IMR-90 (cell line): ENCODE measurements around the gene WDR81. TPM values are rescaled to one million over a fixed set of nuclear protein-coding genes. Genes with fewer than 3 reads are reported as not detected.

Source experiments
- ATAC-seq: fragments of 200-7000 bp; cut with Tn5 transposase; 2 replicates; pipeline ENCODE4 v1.9.1; 2020; ENCODE audit warnings: low read depth, mild to moderate bottlenecking, moderate library complexity
- BruUV-seq: library from RNA; stranded (reverse); fragments of 400-500 nt; replicated peaks from 2 replicates; lab custom pipeline; 2021; lab: Mats Ljungman, UMichigan
- CTCF ChIA-PET: fragments of 300-600 bp; formaldehyde crosslinking; extraction: SDS; loops from one replicate; lab custom pipeline; 2021; ENCODE audit warnings: antibody characterized with exemption; lab: Yijun Ruan, JAX
- POLR2A ChIA-PET: fragments of 300-600 bp; sonication (Branson Sonifier 250); formaldehyde crosslinking; loops from one replicate; lab custom pipeline; 2022; ENCODE audit warnings: antibody characterized with exemption; ENCODE audit not compliant: unreplicated experiment; lab: Charles Lee
- DNase-seq: peaks from one replicate; pipeline ENCODE4 v3.0.0; 2013
- H2AFZ ChIP-seq: replicated peaks from 2 replicates; pipeline ENCODE3; 2013; ENCODE audit warnings: low read length, mild to moderate bottlenecking; ENCODE audit not compliant: poor library complexity
- H2AK5ac ChIP-seq: 2 replicates; pipeline ENCODE4 v1.6.1; 2013; ENCODE audit warnings: low read depth, low read length, inconsistent platforms
- H2AK9ac ChIP-seq: replicated peaks from 2 replicates; pipeline ENCODE3; 2013; ENCODE audit warnings: mild to moderate bottlenecking, low read depth, low read length, moderate library complexity; ENCODE audit not compliant: poor library complexity
- H2BK120ac ChIP-seq: 2 replicates; pipeline ENCODE4 v1.6.1; 2013; ENCODE audit warnings: low read depth, low read length, inconsistent platforms
- H2BK15ac ChIP-seq: 3 replicates; pipeline ENCODE4 v1.6.1; 2013; ENCODE audit warnings: low read depth, low read length, inconsistent platforms
- H2BK20ac ChIP-seq: 2 replicates; pipeline ENCODE4 v1.6.1; 2013; ENCODE audit warnings: low read depth, mild to moderate bottlenecking, inconsistent platforms, low read length, moderate library complexity
- H2BK5ac ChIP-seq: 2 replicates; pipeline ENCODE4 v1.6.1; 2013; ENCODE audit warnings: mild to moderate bottlenecking, low read depth, low read length, inconsistent platforms; ENCODE audit not compliant: poor library complexity, severe bottlenecking
- H3K14ac ChIP-seq: replicated peaks from 2 replicates; pipeline ENCODE4 v1.6.1; 2013; ENCODE audit warnings: low read depth, low read length, inconsistent platforms
- H3K18ac ChIP-seq: 2 replicates; pipeline ENCODE4 v1.6.1; 2013; ENCODE audit warnings: low read depth, low read length, control low read depth
- H3K23ac ChIP-seq: 2 replicates; pipeline ENCODE4 v1.6.1; 2013; ENCODE audit warnings: low read depth, low read length, inconsistent platforms
- H3K27ac ChIP-seq: 2 replicates; pipeline ENCODE4 v1.5.1; 2013; ENCODE audit warnings: mild to moderate bottlenecking, control low read depth, low read length; ENCODE audit not compliant: insufficient read depth
- H3K27me3 ChIP-seq: 2 replicates; pipeline ENCODE4 v1.6.1; 2013; ENCODE audit warnings: low read length; ENCODE audit not compliant: control insufficient read depth, insufficient read depth
- H3K36me3 ChIP-seq: 2 replicates; pipeline ENCODE4 v1.6.1; 2013; ENCODE audit warnings: low read length, mixed read lengths; ENCODE audit not compliant: control insufficient read depth, insufficient read depth
- H3K4ac ChIP-seq: 2 replicates; pipeline ENCODE4 v1.6.1; 2013; ENCODE audit warnings: low read depth, low read length, inconsistent platforms
- H3K4me1 ChIP-seq: 2 replicates; pipeline ENCODE4 v1.6.1; 2013; ENCODE audit warnings: low read length, mixed read lengths; ENCODE audit not compliant: control insufficient read depth, insufficient read depth
- H3K4me2 ChIP-seq: 2 replicates; pipeline ENCODE4 v1.6.1; 2013; ENCODE audit warnings: low read depth, mild to moderate bottlenecking, control low read depth, low read length, moderate library complexity
- H3K4me3 ChIP-seq: 2 replicates; pipeline ENCODE4 v1.5.1; 2013; ENCODE audit warnings: low read depth, mild to moderate bottlenecking, control low read depth, low read length, moderate library complexity; ENCODE audit not compliant: insufficient read depth
- H3K56ac ChIP-seq: 2 replicates; pipeline ENCODE4 v1.6.1; 2013; ENCODE audit warnings: low read length, inconsistent platforms; ENCODE audit not compliant: insufficient read depth; ENCODE audit errors: extremely low read depth
- H3K79me1 ChIP-seq, 2 experiments: 2 replicates each; pipeline ENCODE4 v1.6.1; 2013; ENCODE audit warnings: low read length in 2 of 2, inconsistent platforms in 1 of 2, low read depth in 1 of 2
- H3K9ac ChIP-seq: 2 replicates; pipeline ENCODE4 v1.6.1; 2013; ENCODE audit warnings: low read depth, low read length, control low read depth
- H3K9me1 ChIP-seq: 2 replicates; pipeline ENCODE4 v1.6.1; 2013; ENCODE audit warnings: low read length, inconsistent platforms; ENCODE audit not compliant: insufficient read depth
- H3K9me3 ChIP-seq: 2 replicates; pipeline ENCODE4 v1.6.1; 2013; ENCODE audit warnings: low read length; ENCODE audit not compliant: control insufficient read depth, insufficient read depth
- H4K20me1 ChIP-seq: 2 replicates; pipeline ENCODE4 v1.6.1; 2013; ENCODE audit warnings: low read length, inconsistent platforms; ENCODE audit not compliant: insufficient read depth
- H4K5ac ChIP-seq: 2 replicates; pipeline ENCODE4 v1.6.1; 2013; ENCODE audit warnings: mild to moderate bottlenecking, low read depth, low read length, control low read depth
- H4K8ac ChIP-seq, 2 experiments: 2 replicates each; pipeline ENCODE4 v1.6.1; 2013; ENCODE audit warnings: low read depth in 2 of 2, low read length in 2 of 2, control low read depth in 1 of 2, inconsistent platforms in 1 of 2
- H4K91ac ChIP-seq: 2 replicates; pipeline ENCODE4 v1.6.1; 2013; ENCODE audit warnings: low read depth, low read length, inconsistent platforms; ENCODE audit not compliant: insufficient read depth
- CEBPB ChIP-seq: IDR thresholded peaks from 2 replicates; pipeline ENCODE4 v1.6.1; 2012; ENCODE audit warnings: low read depth, low read length, improper control_type of control experiment
- FOS ChIP-seq: fragments of 150-350 bp; IDR thresholded peaks from 2 replicates; pipeline ENCODE4 v1.6.1; 2016; ENCODE audit warnings: low read depth, low read length
- MAZ ChIP-seq: IDR thresholded peaks from 2 replicates; pipeline ENCODE4 v1.6.1; 2012; ENCODE audit warnings: low read depth, mild to moderate bottlenecking, low read length, improper control_type of control experiment, moderate library complexity, borderline replicate concordance
- MXI1 ChIP-seq: IDR thresholded peaks from 2 replicates; pipeline ENCODE4 v1.6.1; 2012; ENCODE audit warnings: low read depth, mild to moderate bottlenecking, low read length, moderate library complexity, borderline replicate concordance
- NFE2L2 ChIP-seq: fragments of 150-350 bp; IDR thresholded peaks from 2 replicates; pipeline ENCODE4 v1.6.1; 2016; ENCODE audit warnings: low read depth, mild to moderate bottlenecking, low read length
- POLR2A ChIP-seq: IDR thresholded peaks from 2 replicates; pipeline ENCODE4 v1.6.1; 2012; ENCODE audit warnings: mild to moderate bottlenecking, low read depth, low read length
- WGBS, 2 experiments: methylation state at CpG; one replicate each; pipeline versions ENCODE4 v1.1.5 to v1.1.7; 2013; ENCODE audit warnings: missing lambda C conversion rate in 2 of 2; ENCODE audit not compliant: insufficient read length in 1 of 2; ENCODE audit errors: extremely low coverage in 2 of 2; 5-methylcytosine and 5-hydroxymethylcytosine counted together
- dilution Hi-C: fragments of 300-500 bp; cut with HindIII; formaldehyde crosslinking; loops from one replicate; pipeline ENCODE4 v1.14.3; 2018; ENCODE audit warnings: low sequenced_read_pairs; ENCODE audit not compliant: unreplicated experiment
- in situ Hi-C: fragments of 300-500 bp; cut with MboI; formaldehyde crosslinking; loops from 3 replicates; pipeline ENCODE4 v1.14.3; 2019; ENCODE audit warnings: low sequenced_read_pairs, inconsistent platforms, mixed read lengths
- intact Hi-C: fragments of 100-400 bp; cut with micrococcal nuclease; formaldehyde crosslinking; loops from 2 replicates; pipeline ENCODE4 v1.10.0; 2022
- polyA plus RNA-seq, 3 experiments: library from polyadenylated mRNA; depleted of rRNA; stranded (reverse); fragments of >200 nt; gene quantifications; 2 replicates each; pipeline ENCODE4 v1.2.3, GENCODE V29; 2012; ENCODE audit warnings: low replicate concordance in 1 of 3
- total RNA-seq: library from RNA; depleted of rRNA; stranded (reverse); fragments of >200 nt; gene quantifications from 2 replicates; pipeline ENCODE4 v1.2.3, GENCODE V29; 2012

Gene WDR81
- total and polyA plus RNA-seq, 2 of the 4 experiments (the other 2 are of a cell fraction), result 3.0 to 8.4 TPM

DNA sequence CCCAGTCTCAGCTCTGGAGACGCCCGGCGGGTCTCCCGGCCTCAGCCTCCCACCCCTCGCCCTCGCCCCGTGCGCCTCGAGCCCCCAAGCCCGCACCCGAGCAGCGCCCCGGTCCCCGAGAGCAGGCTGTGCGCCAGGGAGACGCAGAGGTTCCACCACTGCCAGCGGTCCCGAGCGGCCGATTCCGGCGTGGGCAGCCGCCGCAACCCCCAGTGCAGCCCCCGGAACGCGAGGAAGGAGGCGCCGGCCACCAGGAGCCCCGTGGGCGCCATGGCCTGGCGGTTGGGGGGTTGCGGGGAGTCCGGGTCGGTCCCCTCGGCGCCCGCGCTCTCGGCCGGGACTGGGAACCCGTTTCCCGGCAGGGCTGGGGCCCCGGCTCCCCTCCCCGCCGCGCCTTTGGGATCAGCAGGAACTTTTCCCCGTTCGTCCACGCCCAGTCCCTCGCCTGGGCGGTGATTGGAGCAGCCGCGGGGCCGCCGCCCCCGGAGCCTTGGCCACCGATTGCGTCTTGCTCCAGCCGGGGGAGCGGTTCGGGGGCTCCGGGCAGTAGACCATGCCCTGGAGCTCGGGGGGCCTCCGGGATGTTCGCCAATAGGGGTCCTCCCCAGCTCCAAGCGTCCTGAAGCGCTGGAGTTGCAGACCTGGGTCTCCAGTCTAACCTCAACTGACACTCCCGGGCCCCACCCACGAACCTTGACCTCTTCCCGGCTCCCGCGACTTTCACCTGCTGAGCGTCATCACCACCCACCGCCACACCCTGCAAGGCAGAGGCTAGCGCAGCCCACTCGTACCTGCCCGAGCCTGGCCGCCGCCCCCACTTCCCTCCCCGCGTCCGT is 14.3 kb upstream of the WDR81 start, which contains the start of gene TLCD2:
Gene TLCD2 (minus strand): TSS at position 407 of the 836 bp plus-strand sequence. CDS start 135 bp downstream, at position 272.
- Histone ChIP-seq H3K9me3 (no peaks in the 10 kb centered on the region), H2BK120ac (no peak within 1 kb of the TSS), H3K14ac (no peak within 1 kb of the TSS), H3K56ac (no peak within 1 kb of the TSS; the same call in 1 of the 2 replicates), H3K4me3 (peak within 1 kb of the TSS; percentile 69), H3K36me3 (peaks cover 43% of the 10 kb centered on the region), H3K27ac (peak within 1 kb of the TSS; percentile 53), H2BK5ac (peak within 1 kb of the TSS; percentile 25), H3K4me1 (peaks cover 27% of the 10 kb centered on the region), H4K20me1 (peaks cover 59% of the 10 kb centered on the region), H2AK5ac (peak within 1 kb of the TSS; percentile 73), H3K23ac (peak within 1 kb of the TSS; percentile 12; the same call in 1 of the 2 replicates), H3K9me1 (peaks cover 12% of the 10 kb centered on the region), H3K27me3 (no peaks in the 10 kb centered on the region), H3K4ac (peak within 1 kb of the TSS; percentile 73), H4K91ac (peak within 1 kb of the TSS; percentile 33; the same call in 1 of the 2 replicates), H4K8ac (peak within 1 kb of the TSS in 1 of 2 experiments; percentile 31; a peak in 1 of 4 replicates), H3K79me1 (peaks cover 0 to 52% of the 10 kb centered on the region in 2 experiments; a peak in 2 of 4 replicates), H2BK15ac (no peak within 1 kb of the TSS), H4K5ac (no peak within 1 kb of the TSS; the same call in 1 of the 2 replicates), H3K9ac (peak within 1 kb of the TSS; percentile 46), H2AK9ac (peak within 1 kb of the TSS; percentile 18), H2AFZ (peak within 1 kb of the TSS; percentile 89), H2BK20ac (no peak within 1 kb of the TSS), H3K18ac (peak within 1 kb of the TSS; percentile 11; the same call in 1 of the 2 replicates), H3K4me2 (peak within 1 kb of the TSS; percentile 63)
- TF ChIP-seq CEBPB (peak; percentile 39; the same call in 1 of the 2 replicates), NFE2L2 (no peak), FOS (no peak), MAZ (peak; percentile 75; the same call in 1 of the 2 replicates), POLR2A (peak; percentile 84), MXI1 (peak; percentile 19; the same call in 1 of the 2 replicates)
- WGBS, 2 experiments, result 1% methylated on average over 35 of the region's 83 CpGs; no CpG with 5 or more reads in 1 of the 2 experiments
- dilution Hi-C loops, result no loop called here
- POLR2A ChIA-PET, result interaction anchor here (0.6 kb wide), 1 partner anchor 682 kb away, joined by 3 read pairs; no protein-coding TSS in a partner anchor
- ATAC-seq, result peak; percentile 55
- BruUV-seq, result no TSS peak
- CTCF ChIA-PET, result no interaction called here
- in situ Hi-C loops, result loop anchor here (25.0 kb wide), 1 partner anchor 327 kb away; the partner anchor contains the start of genes DPH1, OVCA2 and RTN4RL1
- DNase-seq, result peak; percentile 65
- intact Hi-C loops, result loop anchor here (2.0 kb wide), 1 partner anchor 41 kb away; no protein-coding TSS in a partner anchor
